Activated effector memory CD4-positive, alpha-beta T cell treated with anti-CD3 and anti-CD28 coated beads, Interleukin-2, amount 50 U/mL, for 16 hours (primary cell): ENCODE data around the gene IFNL3.

Experiments
- DNase-seq: peaks from one replicate; pipeline ENCODE4 v3.0.0-alpha.2; 2020

IFNL3 gene

DNA sequence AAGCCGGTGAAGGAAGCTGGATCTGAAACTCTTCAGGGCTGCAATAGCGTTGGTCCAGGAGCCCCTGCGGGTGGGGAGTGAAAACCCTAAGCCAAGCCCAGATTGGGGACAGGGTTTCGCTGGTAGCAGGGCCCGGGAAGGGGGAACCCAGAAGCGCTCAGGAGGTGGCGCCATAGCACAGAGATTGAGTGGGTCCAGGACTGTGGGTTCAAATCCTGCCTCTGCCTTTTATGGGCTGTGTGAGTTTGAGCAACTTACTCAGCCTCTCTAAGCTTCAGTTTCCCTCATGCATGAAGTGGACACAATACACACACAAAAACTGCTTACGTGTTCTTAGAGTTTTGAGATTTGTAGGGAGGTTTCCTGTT lies 32.4 kb downstream of the IFNL3 start:
- peak; percentile 83 for DNase-seq

DNA sequence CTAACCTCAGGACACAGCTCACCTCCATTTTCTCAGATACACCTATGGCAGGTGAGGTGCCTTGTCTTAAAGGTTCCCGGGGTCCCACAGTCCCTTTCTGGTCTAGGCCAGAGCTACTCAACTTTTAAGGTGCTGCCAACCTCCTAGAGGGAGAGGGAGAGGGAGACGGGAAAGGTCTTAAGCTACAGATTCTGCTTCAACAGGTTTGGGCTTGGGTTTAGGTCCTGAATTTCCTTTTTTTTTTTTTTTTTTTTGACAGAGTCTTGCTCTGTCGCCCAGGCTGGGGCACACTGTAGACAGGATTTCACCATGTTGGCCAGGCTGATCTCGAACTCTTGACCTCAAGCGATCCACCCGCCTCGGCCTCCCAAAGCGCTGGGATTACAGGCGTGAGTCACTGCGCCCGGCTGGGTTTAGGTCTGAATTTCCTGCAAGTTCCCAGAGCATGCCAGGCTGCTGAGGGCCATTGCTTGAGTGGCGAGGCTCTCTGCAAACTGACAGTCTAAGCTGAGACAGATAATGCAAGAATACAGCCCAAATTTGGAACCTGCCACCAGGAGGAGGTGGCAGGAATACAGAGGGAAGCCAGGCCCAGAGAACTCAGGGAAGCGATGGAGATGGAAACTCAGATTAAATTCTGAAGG lies 33.0 kb downstream of the IFNL3 start:
- no peak for DNase-seq

DNA sequence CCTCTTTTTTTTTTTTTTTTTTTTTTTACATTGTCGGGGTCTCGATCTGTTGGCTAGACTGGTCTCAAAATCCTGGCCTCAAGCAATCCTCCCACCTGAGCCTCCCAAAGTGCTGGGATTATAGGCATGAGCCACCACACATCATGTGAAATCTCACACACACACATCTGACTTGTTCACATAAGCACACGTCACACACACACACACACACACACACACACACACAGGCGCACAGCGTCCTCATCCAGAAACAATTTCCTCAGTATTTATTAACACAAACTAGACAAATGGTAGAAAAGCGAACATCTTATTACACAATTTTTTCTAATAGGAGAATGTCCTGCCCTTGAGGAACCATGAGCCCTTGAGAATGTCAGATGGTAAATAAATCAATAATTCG lies 35.6 kb downstream of the IFNL3 start:
- DNase-seq: no peak

- DNase-seq: no peak
Observed at GRCh38 chr19:39208175-39208795, 36.5 kb downstream of the IFNL3 start.

- DNase-seq: no peak
Observed at GRCh38 chr19:39207293-39207836, 37.4 kb downstream of the IFNL3 start.

DNA sequence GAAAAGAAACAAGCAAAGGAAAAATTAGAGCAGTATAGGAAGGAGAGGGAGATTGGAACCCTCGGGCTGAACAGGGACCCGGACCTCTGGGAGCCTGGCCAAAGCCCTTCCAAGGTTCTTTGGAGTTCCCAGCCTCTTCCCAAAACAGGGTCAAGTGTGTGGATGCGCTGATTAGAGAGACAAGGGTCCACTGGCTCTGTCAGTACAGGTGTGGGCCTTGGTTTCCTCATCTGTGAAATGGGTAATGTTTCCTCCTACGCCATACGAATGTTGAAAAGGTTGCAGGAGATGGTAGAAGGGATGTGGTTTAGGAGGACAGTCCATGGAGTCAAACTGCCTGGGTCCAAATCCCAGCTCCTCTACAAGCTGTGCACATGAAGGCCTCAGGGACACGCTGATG lies 38.7 kb downstream of the IFNL3 start:
- DNase-seq: no peak

DNA sequence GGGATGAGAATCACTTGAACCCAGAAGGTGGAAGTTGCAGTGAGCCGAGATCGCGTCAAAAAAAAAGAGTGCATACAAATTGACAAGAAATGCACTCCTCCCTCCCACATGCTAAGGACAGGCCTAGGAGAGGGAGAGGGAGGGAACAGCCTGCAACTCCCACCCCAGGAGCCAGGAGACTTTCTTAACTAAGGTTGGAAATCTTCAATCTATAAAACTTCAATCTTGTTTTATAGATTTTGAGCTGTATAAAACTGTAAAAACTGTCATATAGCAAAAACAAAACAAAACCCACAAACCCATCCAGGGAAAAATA lies 39.4 kb downstream of the IFNL3 start:
- no peak for DNase-seq

GRCh38 chr19:39203372-39204341 lies 41.1 kb downstream of the IFNL3 start, which contains the start of gene SYCN:
Gene SYCN, minus strand, starts transcription at chr19:39204263. Its CDS starts 9 bp downstream, at chr19:39204254.
- DNase-seq: no peak

- no peak for DNase-seq
Observed at GRCh38 chr19:39202998-39203355, 41.8 kb downstream of the IFNL3 start.

DNA sequence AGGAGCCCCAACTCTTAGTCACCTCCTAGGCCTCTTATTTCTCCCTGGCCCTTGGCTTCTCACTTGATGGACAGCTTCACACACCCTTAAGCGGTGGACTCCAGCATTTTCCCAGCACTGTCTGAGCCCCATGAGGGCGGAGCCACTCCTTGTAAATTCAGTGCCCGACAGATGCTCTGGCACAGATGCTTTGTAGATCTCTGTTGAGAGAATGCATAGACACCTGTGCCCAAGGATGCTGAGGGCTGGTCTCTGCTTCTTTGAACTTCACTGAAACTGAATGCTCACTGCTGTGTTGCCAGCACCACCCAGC lies 44.0 kb downstream of the IFNL3 start:
- DNase-seq: no peak

GRCh38 chr19:39200066-39200802 lies 44.6 kb downstream of the IFNL3 start:
- no peak for DNase-seq

GRCh38 chr19:39199025-39199424 lies 45.8 kb downstream of the IFNL3 start:
- no peak for DNase-seq

DNA sequence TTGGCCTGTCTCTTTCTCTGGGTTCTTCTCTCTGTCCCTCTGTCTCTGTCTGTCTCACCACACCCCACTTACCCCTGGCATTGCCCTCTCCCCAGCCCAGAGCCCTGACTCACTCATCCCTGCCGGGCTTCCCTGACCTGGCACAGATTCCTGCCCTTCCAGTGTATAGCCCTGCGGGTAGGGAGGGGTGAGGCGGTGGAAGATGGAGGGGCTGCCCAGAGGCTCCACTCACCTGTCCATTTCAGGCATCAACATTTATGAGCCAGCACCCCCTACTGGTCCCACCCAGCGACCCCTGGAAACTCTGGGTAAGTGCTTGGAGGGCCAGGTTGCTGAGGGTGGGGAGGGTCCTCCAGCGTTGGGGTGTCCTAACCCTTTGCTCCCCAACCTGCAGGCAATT lies 47.0 kb downstream of the IFNL3 start:
- DNase-seq: no peak

- DNase-seq: no peak
Observed at GRCh38 chr19:39196860-39197562, 47.8 kb downstream of the IFNL3 start, which contains the start of gene NCCRP1. Gene NCCRP1, plus strand, starts transcription at chr19:39196964. Its CDS starts 19 bp downstream, at chr19:39196983.

DNA sequence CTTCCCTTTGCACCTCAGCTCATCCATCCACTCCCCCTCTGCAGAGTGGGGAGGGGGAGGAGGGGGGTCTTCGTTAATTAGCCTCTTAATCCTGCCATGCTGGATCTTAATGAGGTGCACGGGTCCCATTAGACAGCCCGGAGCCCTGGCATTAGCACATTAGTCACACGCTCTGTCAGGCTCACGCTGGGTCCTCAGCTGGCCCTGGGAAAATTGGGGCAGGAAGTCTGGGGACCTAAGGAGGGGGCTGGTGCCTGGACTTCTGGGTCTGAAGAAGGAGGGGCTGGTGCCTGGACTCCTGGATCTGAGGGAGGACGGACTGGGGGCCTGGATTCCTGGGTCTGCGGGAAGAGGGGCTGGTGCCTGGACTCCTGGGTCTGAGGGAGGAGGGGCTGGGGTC lies 48.5 kb downstream of the IFNL3 start:
- no peak for DNase-seq

- no peak for DNase-seq
Observed at GRCh38 chr19:39195755-39196154, 49.1 kb downstream of the IFNL3 start.

- DNase-seq: no peak
Observed at GRCh38 chr19:39194832-39195542, 49.8 kb downstream of the IFNL3 start.

DNA sequence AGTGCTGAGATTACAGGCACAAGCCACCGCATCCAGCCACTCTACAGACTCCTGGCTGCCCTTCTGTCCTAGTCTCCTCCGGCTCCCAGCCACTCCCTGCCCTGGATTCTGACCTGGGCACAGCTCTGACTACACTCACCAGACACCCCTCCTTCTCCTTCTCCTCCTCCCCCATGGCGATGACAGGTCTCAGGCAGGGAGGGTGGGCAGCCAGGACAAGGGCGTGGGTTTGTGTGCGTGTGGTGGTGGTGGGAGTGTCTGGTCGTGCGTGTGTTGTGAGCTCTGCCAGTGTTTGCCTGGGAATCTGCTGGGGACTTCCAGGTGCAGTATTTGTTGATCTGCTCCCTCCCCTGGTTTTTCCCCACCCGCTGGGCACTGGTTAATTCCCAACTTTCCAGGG lies 51.0 kb downstream of the IFNL3 start:
- DNase-seq: no peak
